HG02759 (cell line): Measurements from ENCODE around the gene YPEL3.
A peak's percentile ranks its signal among the peaks of the same experiment; 100 is the strongest.

Experiments used
- ATAC-seq: cut with Tn5 transposase; IDR thresholded peaks from one replicate; pipeline ENCODE4 v1.9.1; 2021; ENCODE audit warnings: mild to moderate bottlenecking, moderate library complexity; ENCODE audit not compliant: unreplicated experiment

The YPEL3 gene

DNA sequence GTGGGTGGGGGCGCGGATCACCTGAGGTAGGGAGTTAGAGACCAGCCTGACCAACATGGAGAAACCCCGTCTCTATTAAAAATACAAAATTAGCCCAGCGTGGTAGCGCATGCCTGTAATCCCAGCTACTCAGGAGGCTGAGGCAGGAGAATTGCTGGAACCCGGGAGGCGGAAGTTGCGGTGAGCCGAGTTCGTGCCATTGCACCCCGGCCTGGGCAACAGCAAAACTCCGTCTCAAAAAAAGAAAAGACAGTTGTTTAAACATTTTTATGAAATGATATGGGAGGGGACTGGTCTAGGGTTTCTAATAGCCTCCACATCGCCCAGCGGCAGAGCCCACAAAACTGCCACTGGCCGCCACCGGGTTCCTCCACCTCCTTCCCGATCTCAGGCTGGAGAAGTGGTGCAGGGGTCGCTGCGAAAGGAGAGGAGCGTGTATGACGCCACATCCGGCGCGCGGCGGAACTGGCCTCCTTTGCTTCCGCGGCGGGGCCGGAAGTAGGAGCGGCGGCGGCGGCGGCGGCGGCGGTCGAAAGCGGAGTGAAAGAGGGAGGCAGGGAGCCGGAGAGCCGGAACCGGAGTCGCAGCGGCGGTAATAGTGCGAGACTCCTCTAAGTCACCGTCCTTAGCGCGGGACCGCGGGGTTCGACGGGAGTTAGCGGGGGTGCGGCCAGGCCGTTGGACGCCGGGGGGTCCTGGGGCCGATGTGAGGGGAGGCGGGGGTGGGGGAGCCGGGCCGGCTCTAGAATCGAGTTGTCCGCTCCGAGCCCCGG lies 20.3 kb downstream of the YPEL3 start, which contains the start of gene PPP4C:
PPP4C (plus strand) TSS at position 492 of the 773 bp plus-strand sequence. CDS start 384 bp downstream, outside the sequence.
- ATAC-seq = peak; percentile 90

DNA sequence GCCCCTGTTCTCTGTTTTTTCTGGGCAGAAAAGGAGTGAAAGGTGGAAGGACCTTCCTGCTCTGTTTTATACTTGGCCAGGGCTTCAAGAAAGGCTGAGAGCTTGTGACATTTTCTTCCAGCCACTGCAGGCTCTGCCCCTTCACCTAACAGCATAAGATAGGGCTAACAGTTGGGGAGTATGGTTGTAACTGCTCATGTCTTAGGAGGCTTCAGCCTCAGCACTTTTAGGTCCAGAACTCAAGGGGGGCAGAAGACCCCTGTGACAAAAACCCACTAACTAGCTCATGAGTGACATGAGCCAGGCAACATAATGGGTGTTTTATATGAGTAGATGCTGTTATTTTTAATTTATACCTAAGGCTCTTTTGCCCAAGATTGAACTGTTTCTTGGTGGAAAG lies 25.5 kb downstream of the YPEL3 start:
- no peak for ATAC-seq

DNA sequence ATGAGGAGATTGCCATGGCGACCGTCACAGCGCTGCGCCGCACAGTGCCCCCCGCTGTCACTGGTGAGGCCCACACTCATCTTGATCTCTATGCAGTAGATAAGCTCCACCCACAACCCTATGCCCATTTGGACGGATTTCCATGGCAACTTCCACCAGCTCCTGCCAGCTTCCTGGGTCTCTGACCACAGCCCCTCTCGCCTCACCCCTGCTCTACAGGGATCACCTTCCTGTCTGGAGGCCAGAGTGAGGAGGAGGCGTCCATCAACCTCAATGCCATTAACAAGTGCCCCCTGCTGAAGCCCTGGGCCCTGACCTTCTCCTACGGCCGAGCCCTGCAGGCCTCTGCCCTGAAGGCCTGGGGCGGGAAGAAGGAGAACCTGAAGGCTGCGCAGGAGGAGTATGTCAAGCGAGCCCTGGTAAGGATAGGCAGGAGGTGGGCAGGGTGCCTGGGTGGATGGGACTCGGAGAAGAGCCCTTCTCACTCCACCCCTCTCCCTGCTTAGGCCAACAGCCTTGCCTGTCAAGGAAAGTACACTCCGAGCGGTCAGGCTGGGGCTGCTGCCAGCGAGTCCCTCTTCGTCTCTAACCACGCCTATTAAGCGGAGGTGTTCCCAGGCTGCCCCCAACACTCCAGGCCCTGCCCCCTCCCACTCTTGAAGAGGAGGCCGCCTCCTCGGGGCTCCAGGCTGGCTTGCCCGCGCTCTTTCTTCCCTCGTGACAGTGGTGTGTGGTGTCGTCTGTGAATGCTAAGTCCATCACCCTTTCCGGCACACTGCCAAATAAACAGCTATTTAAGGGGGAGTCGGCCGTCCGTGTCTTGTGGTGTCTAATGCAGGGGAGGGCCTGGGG lies 26.2 kb downstream of the YPEL3 start:
- no peak for ATAC-seq

DNA sequence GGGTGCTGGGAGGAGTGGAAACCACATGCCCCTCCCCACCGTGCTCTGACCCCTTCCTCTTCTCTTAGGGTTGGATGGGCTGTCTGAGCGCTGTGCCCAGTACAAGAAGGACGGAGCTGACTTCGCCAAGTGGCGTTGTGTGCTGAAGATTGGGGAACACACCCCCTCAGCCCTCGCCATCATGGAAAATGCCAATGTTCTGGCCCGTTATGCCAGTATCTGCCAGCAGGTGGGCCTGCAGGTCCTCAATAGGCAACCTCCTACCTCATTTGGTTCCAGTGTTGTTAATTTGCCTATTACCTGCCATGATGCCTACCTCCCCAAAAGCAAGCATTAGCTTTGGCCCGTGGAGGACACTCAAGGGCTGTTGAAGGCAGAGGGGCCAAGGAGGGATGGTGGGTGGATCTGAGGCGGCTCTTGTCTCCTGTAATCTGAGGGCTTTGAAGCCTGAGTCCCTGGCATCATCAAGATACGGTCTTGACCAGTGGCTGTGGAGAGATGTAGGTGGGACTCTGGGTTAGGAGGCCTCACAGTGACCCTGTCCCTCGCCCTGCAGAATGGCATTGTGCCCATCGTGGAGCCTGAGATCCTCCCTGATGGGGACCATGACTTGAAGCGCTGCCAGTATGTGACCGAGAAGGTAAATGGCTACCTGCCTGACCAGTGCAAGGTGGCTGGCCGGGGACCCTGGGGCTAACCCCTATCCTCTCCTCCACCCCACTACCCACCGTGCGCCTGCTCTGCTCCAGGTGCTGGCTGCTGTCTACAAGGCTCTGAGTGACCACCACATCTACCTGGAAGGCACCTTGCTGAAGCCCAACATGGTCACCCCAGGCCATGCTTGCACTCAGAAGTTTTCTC lies 27.0 kb downstream of the YPEL3 start:
- ATAC-seq = no peak

DNA sequence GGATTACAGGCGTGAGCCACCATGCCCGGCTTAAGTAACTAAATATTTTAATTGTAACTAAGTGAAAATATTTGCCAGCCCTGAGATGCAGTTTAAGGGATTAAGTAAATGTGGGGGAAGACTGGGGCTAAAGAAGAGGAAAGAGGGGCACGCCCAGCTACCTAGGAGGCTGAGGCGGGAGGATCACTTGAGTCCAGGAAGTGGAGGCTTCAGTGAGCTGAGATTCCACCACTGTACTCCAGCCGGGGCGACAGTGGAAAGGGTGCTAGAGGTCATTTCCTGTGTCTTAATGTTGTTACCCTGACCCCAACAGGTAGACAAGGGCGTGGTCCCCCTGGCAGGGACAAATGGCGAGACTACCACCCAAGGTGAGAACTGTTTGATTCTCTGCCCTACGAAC lies 27.7 kb downstream of the YPEL3 start:
- no peak for ATAC-seq

DNA sequence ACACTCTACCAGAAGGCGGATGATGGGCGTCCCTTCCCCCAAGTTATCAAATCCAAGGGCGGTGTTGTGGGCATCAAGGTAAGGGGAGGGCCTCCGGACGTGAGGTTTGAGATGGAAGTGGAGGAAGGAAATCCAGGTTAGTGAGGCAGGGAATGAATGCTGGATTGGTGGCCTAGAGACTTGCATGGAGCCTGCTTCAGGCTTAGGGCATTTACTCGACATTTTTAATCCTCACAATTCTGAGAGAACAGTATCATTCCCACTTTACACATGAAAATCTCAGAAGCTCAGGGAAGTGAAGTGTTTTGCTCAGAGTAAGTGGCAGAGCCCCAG lies 28.5 kb downstream of the YPEL3 start:
- ATAC-seq = no peak

DNA sequence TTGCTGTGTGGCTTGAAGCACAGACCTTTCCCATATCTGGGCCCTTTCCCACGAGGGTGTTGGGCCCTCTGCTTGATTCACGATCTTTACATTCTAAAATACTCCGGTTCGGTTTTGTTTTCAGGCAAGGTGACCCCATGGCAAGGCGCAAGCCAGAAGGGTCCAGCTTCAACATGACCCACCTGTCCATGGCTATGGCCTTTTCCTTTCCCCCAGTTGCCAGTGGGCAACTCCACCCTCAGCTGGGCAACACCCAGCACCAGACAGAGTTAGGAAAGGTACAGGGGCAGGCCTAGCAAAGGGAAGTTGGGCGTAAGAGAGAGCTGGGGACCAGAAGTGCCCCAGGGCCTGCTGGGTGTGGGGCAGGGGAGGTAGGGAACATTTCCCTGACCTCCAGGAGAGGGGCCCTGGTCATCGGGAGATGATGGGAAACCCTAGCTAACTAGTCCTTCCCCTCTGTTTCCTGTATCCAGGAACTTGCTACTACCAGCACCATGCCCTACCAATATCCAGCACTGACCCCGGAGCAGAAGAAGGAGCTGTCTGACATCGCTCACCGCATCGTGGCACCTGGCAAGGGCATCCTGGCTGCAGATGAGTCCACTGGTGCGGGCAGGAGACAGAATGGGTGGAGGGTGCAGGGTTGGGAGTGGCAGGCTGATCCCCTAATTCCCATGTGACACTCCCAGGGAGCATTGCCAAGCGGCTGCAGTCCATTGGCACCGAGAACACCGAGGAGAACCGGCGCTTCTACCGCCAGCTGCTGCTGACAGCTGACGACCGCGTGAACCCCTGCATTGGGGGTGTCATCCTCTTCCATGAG lies 29.0 kb downstream of the YPEL3 start:
- ATAC-seq = no peak

DNA sequence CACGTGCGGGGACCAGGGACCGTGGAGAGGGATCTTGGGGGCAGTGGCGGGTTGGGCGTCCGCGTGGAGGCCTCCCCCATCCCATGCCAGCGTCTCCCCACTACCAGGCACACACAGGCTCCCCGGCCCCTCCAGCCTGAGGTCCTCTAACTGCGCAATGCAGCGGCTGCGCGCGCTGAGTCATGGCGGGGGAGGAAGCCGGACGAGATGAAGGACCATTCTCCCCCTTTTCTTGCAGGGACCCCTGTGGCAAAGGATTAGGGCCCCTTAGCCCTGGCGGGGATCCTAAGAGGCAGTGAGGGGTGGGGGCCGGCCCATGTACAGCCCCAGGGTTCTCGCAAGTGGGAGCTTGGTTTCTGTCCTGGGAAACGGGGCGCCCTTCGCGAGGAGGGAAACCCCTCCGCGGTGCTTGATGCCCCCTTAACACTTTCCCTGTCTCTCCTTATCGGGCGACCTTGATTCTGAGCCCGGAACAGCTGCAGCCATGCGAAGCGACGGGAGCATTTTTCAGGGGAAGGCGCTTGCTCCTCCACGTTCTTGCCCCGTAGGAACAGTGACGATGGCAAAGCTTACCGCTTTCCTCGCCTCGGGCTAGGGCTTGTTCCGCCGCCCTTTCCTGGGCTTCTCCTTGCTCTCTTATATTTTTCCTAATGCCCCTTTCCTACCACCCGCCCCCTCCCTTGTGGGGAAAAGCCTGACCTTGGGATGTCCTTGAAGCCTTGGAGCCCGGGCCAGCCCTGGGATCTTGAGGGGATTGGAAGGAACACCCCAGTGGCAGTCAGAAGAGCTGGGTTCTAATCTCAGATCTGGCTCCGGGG lies 29.9 kb downstream of the YPEL3 start:
- ATAC-seq = peak; percentile 2

DNA sequence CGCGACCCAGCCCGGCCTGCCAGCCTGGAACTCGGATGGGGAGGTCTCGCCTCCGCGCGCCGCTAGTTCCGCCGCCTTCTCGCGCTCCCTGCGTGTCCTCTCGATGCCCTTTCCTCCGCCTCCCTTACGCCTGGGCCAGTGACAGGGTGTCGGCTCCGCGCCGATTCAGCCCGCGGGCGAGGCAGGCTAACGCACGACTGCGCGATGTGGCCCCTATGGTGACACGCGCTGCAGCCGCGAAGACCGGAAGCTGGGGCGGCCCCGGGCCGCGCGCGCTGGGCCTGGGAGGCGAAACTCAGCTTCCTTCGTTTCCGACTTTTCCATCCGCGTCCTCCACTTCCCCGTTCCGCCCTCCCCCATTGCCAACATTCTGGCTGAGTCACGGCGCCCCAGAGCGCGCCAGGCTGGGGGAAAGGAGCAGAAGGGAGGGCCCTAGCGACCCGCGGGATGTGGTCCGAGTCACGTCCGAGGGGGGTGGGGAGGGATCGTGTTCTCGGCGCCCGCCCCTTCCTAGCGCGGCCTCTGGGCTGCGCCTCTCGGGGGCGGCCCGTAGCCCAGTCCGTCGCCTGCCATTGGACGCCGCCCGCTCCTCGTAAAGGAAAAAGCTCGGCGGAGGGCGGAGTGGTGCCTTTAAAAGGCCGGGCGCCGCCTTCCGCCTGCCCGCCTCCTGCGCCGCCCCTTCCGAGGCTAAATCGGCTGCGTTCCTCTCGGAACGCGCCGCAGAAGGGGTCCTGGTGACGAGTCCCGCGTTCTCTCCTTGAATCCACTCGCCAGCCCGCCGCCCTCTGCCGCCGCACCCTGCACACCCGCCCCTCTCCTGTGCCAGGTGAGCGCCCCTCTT lies 30.7 kb downstream of the YPEL3 start, which contains the start of gene ALDOA:
ALDOA (plus strand) TSS at position 659 of the 841 bp plus-strand sequence. CDS start 1,138 bp downstream, outside the sequence.
- ATAC-seq = peak; percentile 79

DNA sequence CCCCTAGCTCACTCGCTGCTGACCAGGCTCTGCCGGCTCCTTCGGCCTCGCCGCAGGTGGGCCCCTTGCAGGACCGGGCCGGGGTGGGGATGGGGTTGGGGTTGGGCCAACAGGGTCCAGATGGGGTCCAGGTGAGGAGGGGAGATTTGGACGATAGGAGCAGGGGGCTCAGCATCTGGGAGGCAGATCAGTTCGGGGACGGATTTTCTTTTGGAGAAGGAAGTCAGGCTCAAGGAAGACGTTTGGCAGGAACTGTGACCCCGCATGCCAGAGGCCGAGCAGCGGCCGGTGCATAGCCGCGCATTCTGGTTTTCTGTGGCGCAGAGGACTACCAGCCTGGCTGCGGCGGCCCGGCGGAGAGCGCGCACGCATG lies 31.3 kb downstream of the YPEL3 start:
- no peak for ATAC-seq

DNA sequence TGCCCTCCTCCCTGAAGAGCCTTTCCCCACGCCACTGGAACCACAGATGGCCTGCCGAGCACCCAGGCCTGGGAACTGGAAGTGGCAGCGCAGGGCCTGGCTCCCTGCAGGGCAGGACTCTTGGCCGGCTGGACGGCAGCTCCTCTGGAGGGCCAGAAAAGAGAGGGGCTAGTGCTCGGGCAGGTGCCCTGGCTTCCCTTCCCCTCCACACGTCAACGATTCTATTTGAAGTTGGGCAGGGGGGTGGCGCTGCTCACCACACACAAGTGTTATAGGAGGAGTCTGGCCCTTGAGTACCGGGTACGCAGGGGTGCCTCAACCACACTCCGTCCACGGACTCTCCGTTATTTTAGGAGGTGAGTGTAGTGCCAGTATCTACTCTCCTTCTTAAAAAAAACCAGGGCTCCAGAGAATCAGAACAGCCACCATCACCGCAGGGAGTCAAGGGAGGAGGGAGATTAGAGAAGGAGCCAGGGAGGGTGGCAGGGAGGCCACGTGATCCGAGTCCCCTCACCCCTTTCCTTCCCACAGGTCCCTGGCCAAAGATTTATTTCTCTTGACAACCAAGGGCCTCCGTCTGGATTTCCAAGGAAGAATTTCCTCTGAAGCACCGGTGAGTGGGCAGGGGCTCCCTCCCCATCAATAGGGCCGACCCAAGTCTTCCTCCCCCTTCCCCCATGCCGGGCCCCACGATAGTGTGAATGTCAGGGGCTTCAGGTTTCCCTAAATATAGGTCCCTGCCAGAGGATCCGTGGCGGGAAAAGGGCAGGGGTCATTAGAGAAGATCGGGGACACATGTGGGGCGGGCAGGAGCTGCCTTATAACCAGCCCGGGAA lies 31.9 kb downstream of the YPEL3 start:
- ATAC-seq = peak; percentile 36

DNA sequence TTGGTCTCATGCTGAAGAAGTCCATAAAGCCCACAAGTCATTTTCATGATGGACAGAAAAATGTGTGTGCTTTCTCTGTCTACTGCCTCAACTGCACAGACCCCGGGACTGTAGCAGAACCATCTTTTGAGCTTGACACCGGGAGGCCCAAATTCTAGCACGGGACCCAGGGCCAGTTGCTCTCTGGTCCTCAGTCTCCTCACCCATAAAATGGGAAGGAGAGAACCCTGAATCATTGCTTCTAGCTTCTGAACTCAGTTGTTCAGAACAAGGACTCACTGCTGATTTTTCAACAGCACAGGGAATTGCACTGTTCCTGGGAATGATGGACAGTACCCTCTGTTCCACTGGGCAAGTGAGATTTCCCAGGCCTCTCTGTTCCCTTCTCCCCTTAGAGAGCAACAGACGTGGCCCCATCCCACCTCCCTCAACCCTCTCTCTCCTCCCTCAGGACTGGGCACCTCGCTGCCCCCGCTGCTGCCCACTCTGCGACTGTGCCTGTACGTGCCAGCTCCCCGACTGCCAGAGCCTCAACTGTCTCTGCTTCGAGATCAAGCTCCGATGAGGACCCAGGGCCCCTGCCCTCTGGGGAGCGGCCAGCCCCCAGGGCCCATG lies 32.6 kb downstream of the YPEL3 start:
- no peak for ATAC-seq

DNA sequence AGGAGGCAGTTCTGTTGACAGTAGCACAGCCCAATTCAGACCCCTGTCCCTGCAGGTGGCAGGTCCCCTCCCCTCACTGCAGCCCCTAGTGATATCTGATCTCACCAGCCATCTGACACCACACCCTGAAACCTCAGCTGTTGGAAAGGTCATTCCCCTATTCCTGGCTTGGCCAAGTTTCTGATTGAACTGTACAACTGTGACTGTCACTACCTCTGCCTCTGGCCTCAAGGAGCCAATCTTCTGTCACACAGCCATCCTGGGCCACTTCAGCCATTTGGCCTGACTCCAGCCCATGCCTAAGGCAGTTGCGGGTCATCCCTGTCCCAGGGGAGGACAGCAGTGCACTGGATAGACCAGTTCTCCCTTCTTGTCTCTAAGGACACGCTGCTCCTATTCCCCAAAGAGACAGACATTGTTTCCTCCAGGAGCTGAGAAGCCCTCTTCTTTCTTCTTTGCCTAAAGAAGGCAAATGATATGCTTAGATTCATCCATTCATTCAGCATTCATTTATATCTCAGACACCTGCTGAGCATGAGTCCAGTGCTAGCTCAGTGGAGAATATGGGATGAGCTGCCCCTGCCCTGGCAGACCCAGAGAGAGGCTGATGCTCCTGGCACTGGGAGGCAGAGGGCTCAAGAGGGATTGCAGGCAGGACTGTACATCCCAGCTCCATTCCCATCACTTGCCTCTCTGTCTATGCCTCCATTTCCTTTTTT lies 35.0 kb downstream of the YPEL3 start:
- ATAC-seq = no peak

DNA sequence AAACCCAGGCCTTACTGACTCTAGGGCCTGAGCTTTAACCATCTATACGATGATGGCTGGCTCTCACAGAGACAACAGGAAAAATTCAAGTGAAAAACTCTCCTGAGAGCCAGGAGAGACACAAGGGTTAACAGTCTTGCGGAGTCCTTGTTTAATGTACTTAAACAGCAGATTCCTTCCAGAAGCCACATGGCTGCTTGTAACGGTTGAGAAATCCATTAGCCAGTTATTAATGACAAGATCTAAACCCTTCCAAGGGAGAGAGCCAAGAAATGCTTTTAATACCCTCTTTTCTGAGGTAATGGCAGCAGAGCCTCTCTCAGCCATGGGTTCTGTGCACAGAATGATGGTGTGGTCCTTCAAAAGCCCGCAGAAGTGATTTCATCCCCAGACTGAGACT lies 35.7 kb downstream of the YPEL3 start:
- no peak for ATAC-seq

DNA sequence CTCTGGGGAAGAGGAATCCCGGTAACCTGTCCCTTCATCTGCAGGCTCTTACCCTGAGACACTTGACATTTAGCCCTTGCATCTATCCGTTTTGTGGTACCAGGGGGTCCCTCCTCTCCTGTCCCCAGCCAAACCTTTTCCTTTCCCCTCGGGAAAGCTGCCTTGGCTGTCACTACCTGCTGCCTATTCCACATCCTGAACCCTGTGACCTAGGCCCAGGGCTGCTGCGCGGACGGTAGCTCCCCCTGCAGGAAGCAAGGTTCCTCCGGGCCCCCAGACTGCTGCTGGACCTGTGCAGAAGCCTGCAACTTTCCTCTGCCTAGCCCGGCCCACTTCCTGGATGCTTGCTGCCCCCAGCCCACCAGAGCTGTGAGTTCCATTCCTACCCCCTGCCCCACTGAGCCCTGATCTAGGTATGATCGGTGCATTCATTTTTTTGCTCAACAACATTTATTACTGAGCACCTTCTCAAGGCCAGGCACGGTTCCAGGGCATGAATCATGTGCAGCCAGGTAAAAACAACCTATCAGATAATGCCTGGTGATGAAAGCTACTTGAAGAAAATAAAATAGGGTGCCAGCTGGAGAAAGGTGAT lies 41.0 kb downstream of the YPEL3 start:
- ATAC-seq = no peak

DNA sequence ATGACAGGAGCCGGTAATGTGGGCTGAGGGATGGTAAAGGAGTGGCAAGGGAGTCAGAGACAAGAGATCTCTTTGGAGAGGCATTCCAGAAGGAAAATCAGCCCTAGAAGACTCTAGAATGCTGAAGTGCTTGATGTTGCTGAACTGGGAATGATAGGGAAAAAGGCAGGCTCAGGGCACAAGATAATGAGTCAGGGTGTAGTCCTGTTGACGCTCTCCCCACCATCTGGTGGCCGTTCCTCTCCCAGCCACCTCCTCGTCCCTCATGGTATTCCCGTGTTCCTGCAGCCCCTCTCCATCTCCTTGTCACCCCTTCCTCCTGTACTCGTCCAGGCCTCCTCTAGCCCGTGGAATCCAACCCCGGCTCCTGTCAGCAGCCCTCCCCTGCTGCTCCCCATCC lies 41.6 kb downstream of the YPEL3 start:
- no peak for ATAC-seq
